ENCODE measurements around the gene GAREM1. TPM values are rescaled to one million over a fixed set of nuclear protein-coding genes. Genes with fewer than 3 reads are reported as not detected.

GAREM1 gene
- total RNA-seq, 1 experiment from 2014 or later, result 4.7 TPM

- ChIA-PET POLR2A (no interaction called here), CTCF (no interaction called here)
- H3K36me3 ChIP-seq (ENCODE audit: control insufficient read depth, insufficient read depth, low read length), result no peaks in the 10 kb centered on the region
- no peak for DNase-seq (ENCODE audit: low read depth, low spot score)
- in situ Hi-C loops (cut with HindIII; ENCODE audit: low pct_unique_long_range_greater_than_20kb, low sequenced_read_pairs), result no loop called here
- no peak for TF ChIP-seq SIN3A (IDR thresholded peaks at IDR 0.05; ENCODE audit: borderline replicate concordance, insufficient read depth, low read depth, low read length)
- no peak for TF ChIP-seq CTCF (IDR thresholded peaks at IDR 0.05)
- TF ChIP-seq TCF7L2 (IDR thresholded peaks at IDR 0.05; ENCODE audit: low read depth, low read length), result no peak
- no peak for TF ChIP-seq POLR2AphosphoS5 (IDR thresholded peaks at IDR 0.05; ENCODE audit: low read depth, low read length)
- TF ChIP-seq REST (IDR thresholded peaks at IDR 0.05; ENCODE audit: insufficient read depth in 1 of 2, low read depth in 2 of 2, low read length in 1 of 2), result no peak
- H3K27ac ChIP-seq (ENCODE audit: low read length), result no peak overlapping the region
- H3K9me3 ChIP-seq (ENCODE audit: control insufficient read depth, insufficient read depth, low read depth, low read length), result no peaks in the 10 kb centered on the region
- H3K4me3 ChIP-seq (ENCODE audit: low read depth in 2 of 2, low read length in 2 of 2), result no peak overlapping the region
- BruUV-seq (replicated peaks), result no TSS peak
- ATAC-seq, result no peak
- no peaks in the 10 kb centered on the region for H3K4me1 ChIP-seq (ENCODE audit: control insufficient read depth, insufficient read depth, low read length)
- intact Hi-C loops (cut with micrococcal nuclease; ENCODE audit: unreplicated experiment), result no loop called here
- H3K27me3 ChIP-seq (ENCODE audit: control insufficient read depth, insufficient read depth, low read length), result no peaks in the 10 kb centered on the region
These were observed 183.9 kb downstream of the GAREM1 start for GRCh38 chr18:32286749-32287148.

GRCh38 chr18:32284284-32284683 lies 186.4 kb downstream of the GAREM1 start:
- H3K27ac ChIP-seq (ENCODE audit: low read length), result no peak overlapping the region
- DNase-seq (ENCODE audit: low read depth, low spot score) (no peak), ATAC-seq (no peak)
- H3K4me1 ChIP-seq (ENCODE audit: control insufficient read depth, insufficient read depth, low read length), result no peaks in the 10 kb centered on the region
- TF ChIP-seq SIN3A (IDR thresholded peaks at IDR 0.05; ENCODE audit: borderline replicate concordance, insufficient read depth, low read depth, low read length) (no peak), TCF7L2 (IDR thresholded peaks at IDR 0.05; ENCODE audit: low read depth, low read length) (no peak), POLR2AphosphoS5 (IDR thresholded peaks at IDR 0.05; ENCODE audit: low read depth, low read length) (no peak), CTCF (IDR thresholded peaks at IDR 0.05) (no peak), REST (IDR thresholded peaks at IDR 0.05; ENCODE audit: insufficient read depth in 1 of 2, low read depth in 2 of 2, low read length in 1 of 2) (no peak)
- intact Hi-C loops (cut with micrococcal nuclease; ENCODE audit: unreplicated experiment), result no loop called here
- H3K4me3 ChIP-seq (ENCODE audit: low read depth in 2 of 2, low read length in 2 of 2), result no peak overlapping the region
- H3K9me3 ChIP-seq (ENCODE audit: control insufficient read depth, insufficient read depth, low read depth, low read length), result no peaks in the 10 kb centered on the region
- no peaks in the 10 kb centered on the region for H3K27me3 ChIP-seq (ENCODE audit: control insufficient read depth, insufficient read depth, low read length)
- ChIA-PET CTCF (no interaction called here), POLR2A (no interaction called here)
- in situ Hi-C loops (cut with HindIII; ENCODE audit: low pct_unique_long_range_greater_than_20kb, low sequenced_read_pairs), result no loop called here
- no peaks in the 10 kb centered on the region for H3K36me3 ChIP-seq (ENCODE audit: control insufficient read depth, insufficient read depth, low read length)
- no TSS peak for BruUV-seq (replicated peaks)

Data from Panc1 (cell line).